Endothelial cell (in vitro differentiated cells): Measurements from ENCODE around the gene MME. TPM values are rescaled to one million over a fixed set of nuclear protein-coding genes. Genes with fewer than 3 reads are reported as not detected.

Experiments
- DNase-seq: peaks from one replicate; pipeline ENCODE4 v3.0.0; 2021; ENCODE audit warnings: low spot score
- H3K27ac Mint-ChIP-seq: one replicate; pipeline ENCODE4 v1.8.0; 2021; ENCODE audit warnings: mixed read lengths, inconsistent platforms; ENCODE audit not compliant: unreplicated experiment
- H3K27me3 Mint-ChIP-seq: one replicate; pipeline ENCODE4 v1.8.0; 2021; ENCODE audit warnings: mild to moderate bottlenecking, moderate library complexity, mixed read lengths, inconsistent platforms; ENCODE audit not compliant: unreplicated experiment
- H3K36me3 Mint-ChIP-seq: one replicate; pipeline ENCODE4 v1.8.0; 2021; ENCODE audit warnings: mild to moderate bottlenecking, low read depth, mixed read lengths, inconsistent platforms; ENCODE audit not compliant: unreplicated experiment
- H3K4me1 Mint-ChIP-seq: one replicate; pipeline ENCODE4 v1.8.0; 2021; ENCODE audit warnings: mild to moderate bottlenecking, mixed read lengths, inconsistent platforms; ENCODE audit not compliant: unreplicated experiment
- H3K4me3 Mint-ChIP-seq: one replicate; pipeline ENCODE4 v1.8.0; 2021; ENCODE audit warnings: mild to moderate bottlenecking, mixed read lengths, inconsistent platforms; ENCODE audit not compliant: unreplicated experiment
- H3K9me3 Mint-ChIP-seq: one replicate; pipeline ENCODE4 v1.8.0; 2021; ENCODE audit warnings: mixed read lengths, inconsistent platforms; ENCODE audit not compliant: unreplicated experiment
- CTCF ChIP-seq: fragments of 200-600 bp; sonication (generic); IDR thresholded peaks from one replicate; pipeline ENCODE4 v1.5.0; 2021; ENCODE audit warnings: antibody characterized with exemption; ENCODE audit not compliant: unreplicated experiment
- total RNA-seq: library from RNA; stranded (reverse); fragmentation: NEBNext Ultra II Directional; extraction: Animal tissue kit (Norgen Biotek cat#: 25700); gene quantifications from one replicate; pipeline ENCODE4 v1.2.1, GENCODE V29; 2021; ENCODE audit not compliant: unreplicated experiment

Gene MME
- total RNA-seq, 1 donor from 2014 or later = 4.7 TPM

DNA sequence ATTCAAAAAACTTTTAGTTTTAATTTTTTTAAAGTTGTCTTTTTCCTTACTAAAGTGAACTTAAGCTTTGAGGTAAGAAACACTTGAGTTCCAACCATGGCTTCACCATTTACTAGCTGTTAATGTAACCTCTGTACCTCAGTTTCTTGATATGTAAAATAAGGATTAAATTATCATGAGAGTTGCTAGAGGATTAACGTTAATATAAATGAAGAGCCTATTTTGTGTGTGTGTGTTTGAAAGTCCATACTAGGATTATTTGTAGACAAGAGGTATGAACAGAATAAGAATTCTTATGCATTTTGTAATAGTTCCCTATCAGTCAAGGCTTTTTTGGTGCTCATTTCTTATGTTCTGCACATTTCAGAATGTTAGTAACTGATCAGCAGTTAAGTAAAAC, 93.7 kb downstream of the MME start:
- H3K4me3 Mint-ChIP-seq = no peak overlapping the region
- no peak for TF ChIP-seq CTCF
- H3K27ac Mint-ChIP-seq = no peak overlapping the region
- no peaks in the 10 kb centered on the region for H3K27me3 Mint-ChIP-seq
- no peak for DNase-seq
- no peaks in the 10 kb centered on the region for H3K36me3 Mint-ChIP-seq
- no peaks in the 10 kb centered on the region for H3K9me3 Mint-ChIP-seq
- no peaks in the 10 kb centered on the region for H3K4me1 Mint-ChIP-seq

- Mint-ChIP-seq H3K9me3 (no peaks in the 10 kb centered on the region), H3K4me3 (no peak overlapping the region), H3K27me3 (no peaks in the 10 kb centered on the region), H3K36me3 (no peaks in the 10 kb centered on the region), H3K27ac (no peak overlapping the region), H3K4me1 (no peaks in the 10 kb centered on the region)
- DNase-seq = no peak
- no peak for TF ChIP-seq CTCF
These were observed 98.8 kb downstream of the MME start for GRCh38 chr3:155178810-155179436.

- no peak for TF ChIP-seq CTCF
- Mint-ChIP-seq H3K27ac (no peak overlapping the region), H3K36me3 (no peaks in the 10 kb centered on the region), H3K9me3 (no peaks in the 10 kb centered on the region), H3K4me3 (no peak overlapping the region), H3K4me1 (no peaks in the 10 kb centered on the region), H3K27me3 (no peaks in the 10 kb centered on the region)
- DNase-seq = no peak
These were observed 99.3 kb downstream of the MME start for GRCh38 chr3:155179437-155179827.

- Mint-ChIP-seq H3K4me1 (no peaks in the 10 kb centered on the region), H3K36me3 (no peaks in the 10 kb centered on the region), H3K27me3 (no peaks in the 10 kb centered on the region), H3K4me3 (no peak overlapping the region), H3K9me3 (no peaks in the 10 kb centered on the region), H3K27ac (no peak overlapping the region)
- TF ChIP-seq CTCF = no peak
- no peak for DNase-seq
These were observed 100.0 kb downstream of the MME start for GRCh38 chr3:155179966-155180757.

GRCh38 chr3:155182467-155182866, 102.3 kb downstream of the MME start:
- no peaks in the 10 kb centered on the region for H3K9me3 Mint-ChIP-seq
- peaks cover 2% of the 10 kb centered on the region for H3K4me1 Mint-ChIP-seq
- H3K36me3 Mint-ChIP-seq = no peaks in the 10 kb centered on the region
- TF ChIP-seq CTCF = no peak
- H3K4me3 Mint-ChIP-seq = no peak overlapping the region
- no peak overlapping the region for H3K27ac Mint-ChIP-seq
- H3K27me3 Mint-ChIP-seq = no peaks in the 10 kb centered on the region
- no peak for DNase-seq
